SU-DHL-6 (cell line): ENCODE results near the gene DDX27.

Experiments used
- H2AFZ ChIP-seq: fragments of 200-600 bp; sonication (generic); 2 replicates; pipeline ENCODE4 v1.6.1; 2014; ENCODE audit warnings: low read depth, mild to moderate bottlenecking, moderate library complexity, mixed read lengths, antibody characterized with exemption, low read length; ENCODE audit not compliant: severe bottlenecking
- H3F3A ChIP-seq: fragments of 200-600 bp; shearing (Covaris generic); 2 replicates; pipeline ENCODE4 v1.6.0; 2016; ENCODE audit warnings: antibody characterized with exemption, mild to moderate bottlenecking; ENCODE audit not compliant: insufficient read depth
- H3K27ac ChIP-seq: fragments of 200-600 bp; sonication (generic); 2 replicates; pipeline ENCODE4 v1.5.1; 2016; ENCODE audit warnings: low read depth, mild to moderate bottlenecking, low read length, moderate library complexity, mixed read lengths
- H3K27me3 ChIP-seq: fragments of 200-600 bp; sonication (generic), shearing (Covaris generic); 2 replicates; pipeline ENCODE4 v1.6.0; 2014; ENCODE audit warnings: mild to moderate bottlenecking, low read length
- H3K36me3 ChIP-seq: fragments of 200-600 bp; sonication (generic); 2 replicates; pipeline ENCODE4 v1.6.1; 2014; ENCODE audit warnings: mild to moderate bottlenecking, low read length, mixed read lengths
- H3K4me2 ChIP-seq: fragments of 300-600, 200-600 bp; shearing (Covaris generic), sonication (generic); 2 replicates; pipeline ENCODE4 v1.6.0; 2014; ENCODE audit warnings: low read length, low read depth, mild to moderate bottlenecking; ENCODE audit not compliant: poor library complexity, severe bottlenecking
- H3K4me3 ChIP-seq: fragments of 200-600 bp; sonication (generic); 2 replicates; pipeline ENCODE4 v1.5.1; 2014; ENCODE audit warnings: antibody characterized with exemption, low read length, mild to moderate bottlenecking, mixed read lengths; ENCODE audit not compliant: insufficient read depth, poor library complexity, severe bottlenecking
- H3K79me2 ChIP-seq: fragments of 200-600 bp; sonication (generic); 2 replicates; pipeline ENCODE4 v1.6.1; 2014; ENCODE audit warnings: mild to moderate bottlenecking, low read length, moderate library complexity; ENCODE audit not compliant: insufficient read depth
- H3K9ac ChIP-seq: fragments of 200-600 bp; sonication (generic); 2 replicates; pipeline ENCODE4 v1.7.0; 2014; ENCODE audit warnings: mild to moderate bottlenecking, low read length
- H3K9me2 ChIP-seq: fragments of 200-600 bp; sonication (generic); replicated peaks from 2 replicates; pipeline ENCODE4 v1.6.1; 2014; ENCODE audit warnings: low read length; ENCODE audit not compliant: insufficient read depth
- H3K9me3 ChIP-seq: fragments of 200-600 bp; sonication (generic); 2 replicates; pipeline ENCODE4 v1.6.1; 2014; ENCODE audit warnings: low read length, mixed read lengths; ENCODE audit not compliant: insufficient read depth
- H4K20me1 ChIP-seq: fragments of 200-600 bp; sonication (generic); 2 replicates; pipeline ENCODE4 v1.6.1; 2014; ENCODE audit warnings: low read depth, mild to moderate bottlenecking, antibody characterized with exemption, low read length, moderate library complexity, mixed read lengths
- EZH2phosphoT487 ChIP-seq: fragments of 200-600 bp; sonication (generic), shearing (Covaris generic); conservative IDR thresholded peaks from 2 replicates; pipeline ENCODE4 v1.6.1; 2018; ENCODE audit warnings: mild to moderate bottlenecking, antibody characterized with exemption, low read length, moderate library complexity, mixed read lengths
- TF ChIP-seq, protein P1 (sequence below): fragments of 200-600 bp; sonication (generic); IDR thresholded peaks from one replicate; pipeline ENCODE4 v1.5.1; 2017; ENCODE audit warnings: antibody characterized with exemption, mild to moderate bottlenecking, low read length, moderate library complexity; ENCODE audit not compliant: insufficient read depth, poor library complexity, severe bottlenecking

DDX27 gene, protein sequence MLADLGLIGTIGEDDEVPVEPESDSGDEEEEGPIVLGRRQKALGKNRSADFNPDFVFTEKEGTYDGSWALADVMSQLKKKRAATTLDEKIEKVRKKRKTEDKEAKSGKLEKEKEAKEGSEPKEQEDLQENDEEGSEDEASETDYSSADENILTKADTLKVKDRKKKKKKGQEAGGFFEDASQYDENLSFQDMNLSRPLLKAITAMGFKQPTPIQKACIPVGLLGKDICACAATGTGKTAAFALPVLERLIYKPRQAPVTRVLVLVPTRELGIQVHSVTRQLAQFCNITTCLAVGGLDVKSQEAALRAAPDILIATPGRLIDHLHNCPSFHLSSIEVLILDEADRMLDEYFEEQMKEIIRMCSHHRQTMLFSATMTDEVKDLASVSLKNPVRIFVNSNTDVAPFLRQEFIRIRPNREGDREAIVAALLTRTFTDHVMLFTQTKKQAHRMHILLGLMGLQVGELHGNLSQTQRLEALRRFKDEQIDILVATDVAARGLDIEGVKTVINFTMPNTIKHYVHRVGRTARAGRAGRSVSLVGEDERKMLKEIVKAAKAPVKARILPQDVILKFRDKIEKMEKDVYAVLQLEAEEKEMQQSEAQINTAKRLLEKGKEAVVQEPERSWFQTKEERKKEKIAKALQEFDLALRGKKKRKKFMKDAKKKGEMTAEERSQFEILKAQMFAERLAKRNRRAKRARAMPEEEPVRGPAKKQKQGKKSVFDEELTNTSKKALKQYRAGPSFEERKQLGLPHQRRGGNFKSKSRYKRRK

DNA sequence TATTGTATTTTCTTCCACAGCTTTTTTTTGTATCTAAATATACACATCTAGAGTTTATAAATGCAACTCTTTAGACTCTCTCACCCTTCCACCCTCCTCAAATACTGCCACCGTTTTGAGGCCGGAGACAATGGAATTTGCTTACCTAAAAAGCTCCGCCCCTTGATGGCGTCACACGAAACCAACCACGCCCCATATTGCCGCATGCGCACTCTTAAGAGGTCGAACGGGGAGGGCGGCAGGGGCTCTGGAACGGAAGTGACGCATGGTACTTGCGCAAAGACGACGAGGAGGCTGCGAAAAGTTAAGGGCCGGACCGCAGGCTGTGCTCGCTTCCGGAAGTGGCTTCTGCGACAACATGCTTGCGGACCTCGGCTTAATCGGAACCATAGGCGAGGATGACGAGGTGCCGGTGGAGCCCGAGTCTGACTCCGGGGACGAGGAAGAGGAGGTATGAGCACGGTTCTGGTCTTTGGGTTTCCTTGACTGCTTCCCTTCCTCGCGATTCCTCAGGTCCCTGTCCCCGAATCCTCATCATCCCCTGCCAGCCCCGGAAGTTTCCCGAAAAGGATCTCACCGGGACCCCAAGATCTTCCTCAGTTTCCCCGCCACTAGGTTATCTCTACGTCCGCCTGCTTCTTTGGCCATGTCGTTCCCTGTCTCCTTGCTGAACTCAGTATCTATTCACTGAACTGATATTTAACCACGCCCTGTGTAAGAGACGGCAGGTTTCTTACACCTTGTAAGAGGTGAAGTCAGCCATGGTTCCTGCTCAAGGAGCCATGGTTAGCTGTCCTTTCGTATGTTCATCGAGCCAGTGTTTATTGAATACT is at the start of gene DDX27:
Gene DDX27 (plus strand): TSS at position 326 of the 833 bp plus-strand sequence. CDS start 33 bp downstream, at position 359.
- Histone ChIP-seq H3K27ac (peak within 1 kb of the TSS; percentile 47), H3K79me2 (peaks cover 22% of the 10 kb centered on the region), H3K36me3 (no peaks in the 10 kb centered on the region; the same call in 1 of the 2 replicates), H3K9ac (peak within 1 kb of the TSS; percentile 81), H4K20me1 (no peaks in the 10 kb centered on the region), H2AFZ (peak within 1 kb of the TSS; percentile 61), H3K4me2 (peak within 1 kb of the TSS; percentile 77), H3K27me3 (no peaks in the 10 kb centered on the region), H3K4me3 (peak within 1 kb of the TSS; percentile 76), H3F3A (no peaks in the 10 kb centered on the region), H3K9me3 (no peaks in the 10 kb centered on the region), H3K9me2 (no peaks in the 10 kb centered on the region)
- TF ChIP-seq, protein P1, sequence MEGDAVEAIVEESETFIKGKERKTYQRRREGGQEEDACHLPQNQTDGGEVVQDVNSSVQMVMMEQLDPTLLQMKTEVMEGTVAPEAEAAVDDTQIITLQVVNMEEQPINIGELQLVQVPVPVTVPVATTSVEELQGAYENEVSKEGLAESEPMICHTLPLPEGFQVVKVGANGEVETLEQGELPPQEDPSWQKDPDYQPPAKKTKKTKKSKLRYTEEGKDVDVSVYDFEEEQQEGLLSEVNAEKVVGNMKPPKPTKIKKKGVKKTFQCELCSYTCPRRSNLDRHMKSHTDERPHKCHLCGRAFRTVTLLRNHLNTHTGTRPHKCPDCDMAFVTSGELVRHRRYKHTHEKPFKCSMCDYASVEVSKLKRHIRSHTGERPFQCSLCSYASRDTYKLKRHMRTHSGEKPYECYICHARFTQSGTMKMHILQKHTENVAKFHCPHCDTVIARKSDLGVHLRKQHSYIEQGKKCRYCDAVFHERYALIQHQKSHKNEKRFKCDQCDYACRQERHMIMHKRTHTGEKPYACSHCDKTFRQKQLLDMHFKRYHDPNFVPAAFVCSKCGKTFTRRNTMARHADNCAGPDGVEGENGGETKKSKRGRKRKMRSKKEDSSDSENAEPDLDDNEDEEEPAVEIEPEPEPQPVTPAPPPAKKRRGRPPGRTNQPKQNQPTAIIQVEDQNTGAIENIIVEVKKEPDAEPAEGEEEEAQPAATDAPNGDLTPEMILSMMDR = no peak
- no peak for TF ChIP-seq EZH2phosphoT487

DNA sequence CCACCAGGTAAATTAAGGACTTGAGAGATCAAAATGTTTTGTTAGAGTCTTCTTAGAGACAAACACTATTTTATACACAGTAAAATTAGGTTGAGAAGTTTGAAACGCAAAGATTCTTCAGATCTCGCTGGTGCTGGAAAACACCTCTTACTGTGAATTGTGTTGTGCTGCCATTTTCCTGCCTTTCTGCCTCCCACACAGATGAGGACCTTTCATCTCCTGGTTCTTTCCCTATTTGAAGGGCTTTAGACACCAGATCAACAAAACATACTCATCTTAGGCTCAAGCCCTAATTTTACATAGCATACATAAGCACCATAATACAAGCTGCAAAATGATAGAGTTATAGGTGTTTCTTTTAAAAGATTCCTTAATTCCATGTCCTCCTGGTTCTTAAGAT is 49.7 kb upstream of the DDX27 start:
- H3K27ac ChIP-seq = no peak overlapping the region
- no peaks in the 10 kb centered on the region for H3K9me2 ChIP-seq
- H3F3A ChIP-seq = 0 out of 2 replicates have a peak, but pooled peaks cover 6% of the 10 kb centered on the region
- H3K4me3 ChIP-seq = no peak overlapping the region
- H3K9ac ChIP-seq = no peak overlapping the region
- no peaks in the 10 kb centered on the region for H4K20me1 ChIP-seq
- H3K9me3 ChIP-seq = no peaks in the 10 kb centered on the region
- TF ChIP-seq EZH2phosphoT487 = no peak
- TF ChIP-seq, protein P1 = no peak
- H3K27me3 ChIP-seq = no peaks in the 10 kb centered on the region
- no peak overlapping the region for H3K4me2 ChIP-seq
- H2AFZ ChIP-seq = no peak overlapping the region
- 0 out of 2 replicates have a peak, but pooled peaks cover 3% of the 10 kb centered on the region for H3K36me3 ChIP-seq
- peaks cover 91% of the 10 kb centered on the region for H3K79me2 ChIP-seq

DNA sequence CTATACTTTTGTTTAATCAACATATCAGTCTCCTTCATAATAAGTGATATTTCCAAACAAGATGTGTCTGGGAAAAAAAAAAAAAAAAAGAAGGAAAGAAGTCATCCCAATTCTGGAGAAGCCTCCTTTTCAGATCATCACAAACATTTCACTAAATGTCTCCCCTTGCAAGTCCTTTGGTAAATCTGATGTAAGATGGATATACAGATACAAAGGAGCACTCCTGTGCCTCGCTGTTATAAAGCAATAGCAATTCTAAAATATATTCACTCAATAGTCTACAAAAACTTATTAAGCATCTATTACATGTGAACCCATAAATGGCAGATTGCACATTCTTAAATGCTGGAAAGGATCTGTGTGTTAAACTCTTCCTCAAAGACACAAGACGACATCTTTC is 48.5 kb upstream of the DDX27 start:
- no peak overlapping the region for H3K4me3 ChIP-seq
- H3K9ac ChIP-seq = no peak overlapping the region
- TF ChIP-seq EZH2phosphoT487 = no peak
- TF ChIP-seq, protein P1 = no peak
- H3K27ac ChIP-seq = no peak overlapping the region
- H3K27me3 ChIP-seq = no peaks in the 10 kb centered on the region
- no peaks in the 10 kb centered on the region for H3K9me3 ChIP-seq
- H3K9me2 ChIP-seq = no peaks in the 10 kb centered on the region
- no peak overlapping the region for H2AFZ ChIP-seq
- H4K20me1 ChIP-seq = no peaks in the 10 kb centered on the region
- H3K79me2 ChIP-seq = peaks cover 88% of the 10 kb centered on the region
- 0 out of 2 replicates have a peak, but pooled peaks cover 6% of the 10 kb centered on the region for H3F3A ChIP-seq
- no peak overlapping the region for H3K4me2 ChIP-seq
- 0 out of 2 replicates have a peak, but pooled peaks cover 3% of the 10 kb centered on the region for H3K36me3 ChIP-seq
